22Rv1 (cell line): ENCODE data around the gene DHX35.

Source experiments
- CTCF ChIP-seq: fragments of 450-650 bp; IDR thresholded peaks from 2 replicates; pipeline ENCODE4 v1.5.1; 2017; ENCODE audit warnings: mild to moderate bottlenecking
- ZFX ChIP-seq: fragments of 450-650 bp; IDR thresholded peaks from 2 replicates; pipeline ENCODE4 v1.6.1; 2017; ENCODE audit warnings: antibody characterized with exemption, borderline replicate concordance

DNA sequence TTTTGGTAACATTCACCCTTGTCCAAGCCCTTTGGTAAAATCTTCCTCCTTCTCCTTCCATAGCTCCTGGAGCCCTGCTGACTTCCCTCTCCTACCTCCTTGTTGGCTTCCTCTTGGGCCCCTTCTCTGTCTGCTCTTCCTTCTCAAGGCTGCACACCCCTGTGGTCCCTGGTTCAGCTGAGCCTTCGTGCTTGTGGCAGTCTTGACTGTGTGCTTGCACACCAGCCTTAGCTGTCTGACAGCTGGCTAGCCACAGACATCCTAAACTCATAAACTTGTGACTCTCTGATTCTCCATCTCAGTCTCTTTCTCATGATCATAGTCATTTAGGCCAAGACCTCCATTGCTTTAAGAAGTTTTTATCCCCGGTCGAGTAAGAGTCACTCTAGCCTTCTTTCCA, 37.1 kb downstream of the DHX35 start:
- no peak for TF ChIP-seq CTCF
- TF ChIP-seq ZFX = no peak
